ENCODE data around the gene KSR1.

- TF ChIP-seq, protein P1, sequence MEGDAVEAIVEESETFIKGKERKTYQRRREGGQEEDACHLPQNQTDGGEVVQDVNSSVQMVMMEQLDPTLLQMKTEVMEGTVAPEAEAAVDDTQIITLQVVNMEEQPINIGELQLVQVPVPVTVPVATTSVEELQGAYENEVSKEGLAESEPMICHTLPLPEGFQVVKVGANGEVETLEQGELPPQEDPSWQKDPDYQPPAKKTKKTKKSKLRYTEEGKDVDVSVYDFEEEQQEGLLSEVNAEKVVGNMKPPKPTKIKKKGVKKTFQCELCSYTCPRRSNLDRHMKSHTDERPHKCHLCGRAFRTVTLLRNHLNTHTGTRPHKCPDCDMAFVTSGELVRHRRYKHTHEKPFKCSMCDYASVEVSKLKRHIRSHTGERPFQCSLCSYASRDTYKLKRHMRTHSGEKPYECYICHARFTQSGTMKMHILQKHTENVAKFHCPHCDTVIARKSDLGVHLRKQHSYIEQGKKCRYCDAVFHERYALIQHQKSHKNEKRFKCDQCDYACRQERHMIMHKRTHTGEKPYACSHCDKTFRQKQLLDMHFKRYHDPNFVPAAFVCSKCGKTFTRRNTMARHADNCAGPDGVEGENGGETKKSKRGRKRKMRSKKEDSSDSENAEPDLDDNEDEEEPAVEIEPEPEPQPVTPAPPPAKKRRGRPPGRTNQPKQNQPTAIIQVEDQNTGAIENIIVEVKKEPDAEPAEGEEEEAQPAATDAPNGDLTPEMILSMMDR (IDR thresholded peaks at IDR 0.05 in 2 of 3, conservative IDR thresholded peaks at IDR 0.05 in 1 of 3; ENCODE audit: control insufficient read depth in 2 of 3, extremely low read depth in 1 of 3, insufficient read depth in 1 of 3, low read depth in 3 of 3, low read length in 3 of 3), result no peak
- TF ChIP-seq BHLHE40 (IDR thresholded peaks at IDR 0.05; ENCODE audit: borderline replicate concordance in 1 of 2, low read depth in 2 of 2, low read length in 1 of 2) (no peak), CREB1 (IDR thresholded peaks at IDR 0.05; ENCODE audit: low read depth) (no peak), POLR2AphosphoS2 (IDR thresholded peaks at IDR 0.05; ENCODE audit: low read depth, low read length) (no peak), ZSCAN29 (IDR thresholded peaks at IDR 0.05) (no peak)
Measured at GRCh38 chr17:27423651-27424050, 32.6 kb upstream of the KSR1 start.

Data from GM12878 (cell line).